Osteoblast (primary cell): Measurements from ENCODE around the gene CTBP2. TPM values are rescaled to one million over a fixed set of nuclear protein-coding genes. Genes with fewer than 3 reads are reported as not detected.

Experiments used
- DNase-seq: peaks from one replicate; pipeline ENCODE4 v3.0.0; 2011; ENCODE audit warnings: low spot score, mixed read lengths; ENCODE audit not compliant: insufficient read length; ENCODE audit errors: missing footprints
- H2AFZ ChIP-seq: 2 replicates; pipeline ENCODE4 v1.6.0; 2011; ENCODE audit warnings: mild to moderate bottlenecking, low read length
- H3K27ac ChIP-seq: 2 replicates; pipeline ENCODE4 v1.5.1; 2011; ENCODE audit warnings: mild to moderate bottlenecking, low read depth, low read length, moderate library complexity
- H3K27me3 ChIP-seq: 2 replicates; pipeline ENCODE4 v1.6.0; 2012; ENCODE audit warnings: mild to moderate bottlenecking, control low read depth, inconsistent platforms, low read length, moderate library complexity; ENCODE audit not compliant: insufficient read depth
- H3K36me3 ChIP-seq: 2 replicates; pipeline ENCODE4 v1.5.1; 2011; ENCODE audit warnings: mild to moderate bottlenecking, low read length, control low read depth, moderate library complexity; ENCODE audit not compliant: insufficient read depth
- H3K4me1 ChIP-seq: 2 replicates; pipeline ENCODE4 v1.5.1; 2011; ENCODE audit warnings: mild to moderate bottlenecking, low read length, control low read depth, moderate library complexity; ENCODE audit not compliant: insufficient read depth
- H3K4me2 ChIP-seq: 2 replicates; pipeline ENCODE4 v1.6.0; 2011; ENCODE audit warnings: mild to moderate bottlenecking, low read length; ENCODE audit not compliant: insufficient read depth
- H3K4me3 ChIP-seq: fragments of 200-600 bp; sonication (generic); 3 replicates; pipeline ENCODE4 v1.5.1; 2012; ENCODE audit warnings: mild to moderate bottlenecking, low read length, inconsistent platforms; ENCODE audit not compliant: insufficient read depth
- H3K79me2 ChIP-seq: 2 replicates; pipeline ENCODE4 v1.6.0; 2012; ENCODE audit warnings: mild to moderate bottlenecking, low read length, control low read depth, inconsistent platforms; ENCODE audit not compliant: insufficient read depth
- H3K9me3 ChIP-seq: 2 replicates; pipeline ENCODE4 v1.5.1; 2011; ENCODE audit warnings: low read depth, low read length, control low read depth
- H4K20me1 ChIP-seq: 2 replicates; pipeline ENCODE4 v1.6.0; 2012; ENCODE audit warnings: mild to moderate bottlenecking, low read length, control low read depth; ENCODE audit not compliant: insufficient read depth
- total RNA-seq: library from RNA; depleted of rRNA; stranded (reverse); fragments of >200 nt; gene quantifications from 2 replicates; pipeline ENCODE4 v1.2.3, GENCODE V29; 2012
- TF ChIP-seq, protein P1 (sequence below): IDR thresholded peaks from 2 replicates; pipeline ENCODE4 v1.5.1; 2011; ENCODE audit warnings: mild to moderate bottlenecking, low read depth, low read length, moderate library complexity; ENCODE audit errors: extremely low read depth

The CTBP2 gene
- total RNA-seq, 1 donor: 65.9 TPM

DNA sequence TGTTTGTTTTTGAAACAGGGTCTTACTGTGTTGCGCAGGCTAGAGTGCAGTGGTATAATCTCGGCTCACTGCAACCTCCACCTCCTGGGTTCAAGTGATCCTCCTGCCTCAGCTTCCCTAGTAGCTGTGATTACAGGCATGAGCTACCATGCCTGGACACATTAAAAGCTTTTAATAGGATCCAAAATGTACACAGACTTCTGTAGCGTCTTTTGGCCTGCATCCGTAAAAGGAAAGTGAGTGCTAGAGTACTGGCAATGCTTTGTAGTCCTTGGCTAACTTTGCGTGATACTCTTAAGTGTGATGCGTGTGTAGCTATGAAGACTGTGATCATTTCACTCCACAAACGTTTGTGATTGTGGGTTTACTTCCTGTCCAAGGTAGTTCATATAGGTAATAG is 205.1 kb downstream of the CTBP2 start:
- H4K20me1 ChIP-seq: peaks cover 63% of the 10 kb centered on the region
- H3K9me3 ChIP-seq: no peaks in the 10 kb centered on the region
- no peak overlapping the region for H3K27ac ChIP-seq
- no peaks in the 10 kb centered on the region for H3K27me3 ChIP-seq
- no peak overlapping the region for H2AFZ ChIP-seq
- H3K4me2 ChIP-seq: no peak overlapping the region
- no peak overlapping the region for H3K4me3 ChIP-seq
- peaks cover under 1% of the 10 kb centered on the region for H3K4me1 ChIP-seq
- peaks cover 93% of the 10 kb centered on the region for H3K79me2 ChIP-seq
- TF ChIP-seq, protein P1, sequence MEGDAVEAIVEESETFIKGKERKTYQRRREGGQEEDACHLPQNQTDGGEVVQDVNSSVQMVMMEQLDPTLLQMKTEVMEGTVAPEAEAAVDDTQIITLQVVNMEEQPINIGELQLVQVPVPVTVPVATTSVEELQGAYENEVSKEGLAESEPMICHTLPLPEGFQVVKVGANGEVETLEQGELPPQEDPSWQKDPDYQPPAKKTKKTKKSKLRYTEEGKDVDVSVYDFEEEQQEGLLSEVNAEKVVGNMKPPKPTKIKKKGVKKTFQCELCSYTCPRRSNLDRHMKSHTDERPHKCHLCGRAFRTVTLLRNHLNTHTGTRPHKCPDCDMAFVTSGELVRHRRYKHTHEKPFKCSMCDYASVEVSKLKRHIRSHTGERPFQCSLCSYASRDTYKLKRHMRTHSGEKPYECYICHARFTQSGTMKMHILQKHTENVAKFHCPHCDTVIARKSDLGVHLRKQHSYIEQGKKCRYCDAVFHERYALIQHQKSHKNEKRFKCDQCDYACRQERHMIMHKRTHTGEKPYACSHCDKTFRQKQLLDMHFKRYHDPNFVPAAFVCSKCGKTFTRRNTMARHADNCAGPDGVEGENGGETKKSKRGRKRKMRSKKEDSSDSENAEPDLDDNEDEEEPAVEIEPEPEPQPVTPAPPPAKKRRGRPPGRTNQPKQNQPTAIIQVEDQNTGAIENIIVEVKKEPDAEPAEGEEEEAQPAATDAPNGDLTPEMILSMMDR: no peak
- DNase-seq: no peak
- no peaks in the 10 kb centered on the region for H3K36me3 ChIP-seq

DNA sequence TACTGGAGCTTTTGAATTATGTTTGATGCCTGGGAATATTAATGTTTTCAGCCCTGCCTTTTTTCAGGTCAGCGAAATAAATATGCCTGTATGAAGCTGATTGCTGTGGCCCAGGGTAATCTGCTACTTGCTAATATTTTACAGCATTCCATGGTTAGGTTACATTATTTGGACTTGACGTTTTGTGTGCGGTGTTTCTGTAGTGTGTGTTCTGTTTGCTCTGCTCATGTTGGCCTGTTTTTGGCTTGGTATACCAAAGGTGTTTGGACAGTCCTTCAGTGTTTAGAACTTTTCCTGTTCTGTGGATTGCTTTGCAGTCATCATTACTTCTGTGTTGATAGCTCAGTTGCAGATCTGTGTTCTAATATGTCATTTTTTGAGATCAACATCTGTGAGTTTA is 206.9 kb downstream of the CTBP2 start:
- H2AFZ ChIP-seq: no peak overlapping the region
- no peaks in the 10 kb centered on the region for H3K27me3 ChIP-seq
- no peaks in the 10 kb centered on the region for H3K9me3 ChIP-seq
- H3K4me2 ChIP-seq: no peak overlapping the region
- no peak overlapping the region for H3K4me3 ChIP-seq
- H3K36me3 ChIP-seq: peaks cover 4% of the 10 kb centered on the region
- no peak overlapping the region for H3K27ac ChIP-seq
- DNase-seq: no peak
- peaks cover 92% of the 10 kb centered on the region for H3K79me2 ChIP-seq
- H4K20me1 ChIP-seq: peaks cover 56% of the 10 kb centered on the region
- no peaks in the 10 kb centered on the region for H3K4me1 ChIP-seq
- TF ChIP-seq, protein P1: no peak

DNA sequence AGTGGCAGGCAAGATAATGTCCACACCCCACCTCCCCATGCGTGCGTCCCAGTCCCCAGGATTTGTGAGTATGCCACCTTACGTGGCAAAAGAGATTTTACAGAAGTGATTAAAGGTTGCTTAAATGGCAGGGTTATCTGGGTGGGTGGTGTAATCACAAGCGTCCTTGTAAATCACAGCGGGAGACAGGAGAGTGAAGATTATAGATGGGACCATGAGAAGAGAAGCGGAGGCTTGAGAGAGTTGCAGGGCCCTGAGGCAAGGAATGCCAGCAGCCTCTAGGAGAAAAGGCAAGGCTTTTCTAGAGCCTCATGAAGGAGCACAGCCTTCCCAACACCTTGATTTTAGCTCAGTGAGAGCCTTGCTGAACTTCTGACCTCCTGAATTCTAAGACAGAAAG is 208.2 kb downstream of the CTBP2 start:
- H3K79me2 ChIP-seq: peaks cover 92% of the 10 kb centered on the region
- no peak overlapping the region for H3K4me3 ChIP-seq
- H4K20me1 ChIP-seq: peaks cover 57% of the 10 kb centered on the region
- no peaks in the 10 kb centered on the region for H3K9me3 ChIP-seq
- TF ChIP-seq, protein P1: no peak
- peaks cover 6% of the 10 kb centered on the region for H3K36me3 ChIP-seq
- no peaks in the 10 kb centered on the region for H3K4me1 ChIP-seq
- no peak for DNase-seq
- no peak overlapping the region for H2AFZ ChIP-seq
- H3K27ac ChIP-seq: no peak overlapping the region
- H3K27me3 ChIP-seq: no peaks in the 10 kb centered on the region
- no peak overlapping the region for H3K4me2 ChIP-seq

DNA sequence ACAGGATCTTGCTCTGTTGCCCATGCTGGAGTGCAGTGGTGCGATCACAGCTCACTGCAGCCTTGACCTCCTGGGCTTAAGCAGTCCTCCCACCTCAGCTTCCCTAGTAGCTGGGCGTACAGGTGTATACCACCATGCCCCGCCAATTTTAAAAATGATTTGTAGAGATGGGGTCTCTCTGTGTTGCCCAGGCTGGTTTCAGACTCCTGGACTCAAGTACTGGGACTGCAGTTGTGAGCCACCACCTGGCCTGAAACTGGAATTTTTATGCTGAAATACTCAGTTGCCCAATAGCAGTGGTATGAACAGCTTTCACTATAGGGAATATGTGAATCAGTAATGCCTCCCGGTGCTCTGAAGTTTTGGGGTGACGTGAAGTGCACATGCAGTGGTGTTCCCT is 210.8 kb downstream of the CTBP2 start:
- peaks cover 93% of the 10 kb centered on the region for H3K79me2 ChIP-seq
- H3K27ac ChIP-seq: no peak overlapping the region
- no peak overlapping the region for H3K4me3 ChIP-seq
- no peak for DNase-seq
- H3K9me3 ChIP-seq: no peaks in the 10 kb centered on the region
- H3K27me3 ChIP-seq: no peaks in the 10 kb centered on the region
- TF ChIP-seq, protein P1: no peak
- H3K36me3 ChIP-seq: peaks cover 6% of the 10 kb centered on the region
- no peak overlapping the region for H3K4me2 ChIP-seq
- H3K4me1 ChIP-seq: peaks cover 7% of the 10 kb centered on the region
- peaks cover 62% of the 10 kb centered on the region for H4K20me1 ChIP-seq
- H2AFZ ChIP-seq: no peak overlapping the region
